ENCODE results near the gene GSG1L. TPM values are rescaled to one million over a fixed set of nuclear protein-coding genes. Genes with fewer than 3 reads are reported as not detected.

The GSG1L gene
- total and polyA plus RNA-seq, 4 donors = not detected

DNA sequence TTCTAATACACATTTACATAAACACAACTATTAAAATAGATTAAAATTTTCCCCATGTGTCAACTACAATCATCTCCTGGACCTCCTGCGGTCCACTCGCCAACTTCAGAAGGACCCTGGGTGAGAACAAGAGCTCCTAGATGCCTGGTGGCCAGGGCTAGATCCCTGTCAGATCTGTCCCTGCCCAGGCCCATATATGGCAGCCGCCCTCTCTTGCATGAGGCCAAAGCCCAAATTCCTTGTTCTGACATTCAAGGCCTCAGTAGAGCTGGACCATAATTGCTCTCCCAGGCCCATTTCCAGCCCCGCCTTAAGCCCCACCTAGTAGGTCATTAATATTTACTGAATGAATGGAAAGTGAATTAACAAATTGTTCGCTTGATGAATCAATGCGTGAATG is 275.8 kb downstream of the GSG1L start (continued):
- TF ChIP-seq NR2F2 (IDR thresholded peaks at IDR 0.05) (no peak), GABPA (IDR thresholded peaks at IDR 0.05 in 1 of 2, conservative IDR thresholded peaks at IDR 0.05 in 1 of 2) (no peak)

DNA sequence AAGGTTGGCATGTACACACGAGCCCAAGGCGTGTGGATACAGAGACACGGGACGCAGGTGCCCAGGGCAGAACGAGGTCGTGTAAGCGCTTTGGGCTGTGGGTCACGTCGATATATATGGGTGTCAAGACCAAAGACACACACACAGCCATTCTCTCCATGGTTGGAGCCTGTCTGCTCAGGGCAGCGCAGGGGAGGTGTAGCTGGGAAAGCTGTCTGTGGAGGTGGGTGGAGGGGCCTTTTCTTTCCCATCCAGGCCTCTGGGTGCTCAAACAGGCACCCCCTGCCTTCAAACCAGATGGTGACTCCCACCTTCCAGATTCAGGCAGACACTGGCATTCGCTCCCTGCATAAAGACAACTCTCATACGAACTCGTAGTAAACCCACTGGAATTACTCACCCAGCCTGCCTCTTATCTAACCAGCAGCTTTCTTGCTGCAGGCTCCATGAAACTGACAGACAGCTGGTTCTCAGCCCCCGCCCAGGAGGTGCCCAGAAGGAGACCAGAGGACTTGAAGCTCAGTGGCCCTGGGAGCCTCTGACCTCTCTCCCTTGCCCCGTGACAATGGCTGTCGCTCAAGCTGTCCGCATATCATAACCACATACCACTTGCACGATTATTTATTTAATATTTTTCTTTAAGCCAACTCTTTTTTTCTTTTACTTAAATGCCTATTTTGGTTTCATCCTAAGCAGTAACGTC is 276.4 kb downstream of the GSG1L start:
- Histone ChIP-seq H3K4me1 (ENCODE audit: control insufficient read depth in 4 of 4, insufficient read depth in 4 of 4, low read length in 3 of 4) (no peaks in the 10 kb centered on the region), H3K9ac (ENCODE audit: low read depth in 1 of 2, low read length in 2 of 2) (no peak overlapping the region), H3K4me3 (ENCODE audit: low read depth in 1 of 3, low read length in 3 of 3) (no peak overlapping the region), H3K9me3 (ENCODE audit: control insufficient read depth in 4 of 4, low read length in 3 of 4) (peaks cover 0 to 3% (median 0%) of the 10 kb centered on the region in 4 donors), H3K36me3 (ENCODE audit: control insufficient read depth in 4 of 4, insufficient read depth in 3 of 4, low read depth in 1 of 4, low read length in 3 of 4) (no peaks in the 10 kb centered on the region), H3K27me3 (ENCODE audit: control insufficient read depth in 4 of 4, insufficient read depth in 4 of 4, low read length in 3 of 4) (no peaks in the 10 kb centered on the region), H3K27ac (ENCODE audit: low read depth in 1 of 2, low read length in 2 of 2) (no peak overlapping the region)
- WGBS = 84% methylated on average over 19 of the region's 19 CpGs
- DNase-seq (ENCODE audit: low spot score) = no peak
- no peak for TF ChIP-seq RXRA (IDR thresholded peaks at IDR 0.05)
- TF ChIP-seq YY1 (IDR thresholded peaks at IDR 0.05) = no peak
- no peak for TF ChIP-seq FOXA2 (IDR thresholded peaks at IDR 0.05)
- no peak for TF ChIP-seq JUND (IDR thresholded peaks at IDR 0.05)
- TF ChIP-seq FOXA1 (IDR thresholded peaks at IDR 0.05) = no peak
- TF ChIP-seq, protein P1, sequence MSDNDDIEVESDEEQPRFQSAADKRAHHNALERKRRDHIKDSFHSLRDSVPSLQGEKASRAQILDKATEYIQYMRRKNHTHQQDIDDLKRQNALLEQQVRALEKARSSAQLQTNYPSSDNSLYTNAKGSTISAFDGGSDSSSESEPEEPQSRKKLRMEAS (IDR thresholded peaks at IDR 0.05) = no peak
- no peak for TF ChIP-seq NR2F2 (IDR thresholded peaks at IDR 0.05)
- TF ChIP-seq, protein P2, sequence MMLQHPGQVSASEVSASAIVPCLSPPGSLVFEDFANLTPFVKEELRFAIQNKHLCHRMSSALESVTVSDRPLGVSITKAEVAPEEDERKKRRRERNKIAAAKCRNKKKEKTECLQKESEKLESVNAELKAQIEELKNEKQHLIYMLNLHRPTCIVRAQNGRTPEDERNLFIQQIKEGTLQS (IDR thresholded peaks at IDR 0.05) = no peak
- TF ChIP-seq, protein P3, sequence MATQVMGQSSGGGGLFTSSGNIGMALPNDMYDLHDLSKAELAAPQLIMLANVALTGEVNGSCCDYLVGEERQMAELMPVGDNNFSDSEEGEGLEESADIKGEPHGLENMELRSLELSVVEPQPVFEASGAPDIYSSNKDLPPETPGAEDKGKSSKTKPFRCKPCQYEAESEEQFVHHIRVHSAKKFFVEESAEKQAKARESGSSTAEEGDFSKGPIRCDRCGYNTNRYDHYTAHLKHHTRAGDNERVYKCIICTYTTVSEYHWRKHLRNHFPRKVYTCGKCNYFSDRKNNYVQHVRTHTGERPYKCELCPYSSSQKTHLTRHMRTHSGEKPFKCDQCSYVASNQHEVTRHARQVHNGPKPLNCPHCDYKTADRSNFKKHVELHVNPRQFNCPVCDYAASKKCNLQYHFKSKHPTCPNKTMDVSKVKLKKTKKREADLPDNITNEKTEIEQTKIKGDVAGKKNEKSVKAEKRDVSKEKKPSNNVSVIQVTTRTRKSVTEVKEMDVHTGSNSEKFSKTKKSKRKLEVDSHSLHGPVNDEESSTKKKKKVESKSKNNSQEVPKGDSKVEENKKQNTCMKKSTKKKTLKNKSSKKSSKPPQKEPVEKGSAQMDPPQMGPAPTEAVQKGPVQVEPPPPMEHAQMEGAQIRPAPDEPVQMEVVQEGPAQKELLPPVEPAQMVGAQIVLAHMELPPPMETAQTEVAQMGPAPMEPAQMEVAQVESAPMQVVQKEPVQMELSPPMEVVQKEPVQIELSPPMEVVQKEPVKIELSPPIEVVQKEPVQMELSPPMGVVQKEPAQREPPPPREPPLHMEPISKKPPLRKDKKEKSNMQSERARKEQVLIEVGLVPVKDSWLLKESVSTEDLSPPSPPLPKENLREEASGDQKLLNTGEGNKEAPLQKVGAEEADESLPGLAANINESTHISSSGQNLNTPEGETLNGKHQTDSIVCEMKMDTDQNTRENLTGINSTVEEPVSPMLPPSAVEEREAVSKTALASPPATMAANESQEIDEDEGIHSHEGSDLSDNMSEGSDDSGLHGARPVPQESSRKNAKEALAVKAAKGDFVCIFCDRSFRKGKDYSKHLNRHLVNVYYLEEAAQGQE (IDR thresholded peaks at IDR 0.05) = no peak
- TF ChIP-seq, protein P4, sequence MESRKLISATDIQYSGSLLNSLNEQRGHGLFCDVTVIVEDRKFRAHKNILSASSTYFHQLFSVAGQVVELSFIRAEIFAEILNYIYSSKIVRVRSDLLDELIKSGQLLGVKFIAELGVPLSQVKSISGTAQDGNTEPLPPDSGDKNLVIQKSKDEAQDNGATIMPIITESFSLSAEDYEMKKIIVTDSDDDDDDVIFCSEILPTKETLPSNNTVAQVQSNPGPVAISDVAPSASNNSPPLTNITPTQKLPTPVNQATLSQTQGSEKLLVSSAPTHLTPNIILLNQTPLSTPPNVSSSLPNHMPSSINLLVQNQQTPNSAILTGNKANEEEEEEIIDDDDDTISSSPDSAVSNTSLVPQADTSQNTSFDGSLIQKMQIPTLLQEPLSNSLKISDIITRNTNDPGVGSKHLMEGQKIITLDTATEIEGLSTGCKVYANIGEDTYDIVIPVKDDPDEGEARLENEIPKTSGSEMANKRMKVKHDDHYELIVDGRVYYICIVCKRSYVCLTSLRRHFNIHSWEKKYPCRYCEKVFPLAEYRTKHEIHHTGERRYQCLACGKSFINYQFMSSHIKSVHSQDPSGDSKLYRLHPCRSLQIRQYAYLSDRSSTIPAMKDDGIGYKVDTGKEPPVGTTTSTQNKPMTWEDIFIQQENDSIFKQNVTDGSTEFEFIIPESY (IDR thresholded peaks at IDR 0.05) = no peak

DNA sequence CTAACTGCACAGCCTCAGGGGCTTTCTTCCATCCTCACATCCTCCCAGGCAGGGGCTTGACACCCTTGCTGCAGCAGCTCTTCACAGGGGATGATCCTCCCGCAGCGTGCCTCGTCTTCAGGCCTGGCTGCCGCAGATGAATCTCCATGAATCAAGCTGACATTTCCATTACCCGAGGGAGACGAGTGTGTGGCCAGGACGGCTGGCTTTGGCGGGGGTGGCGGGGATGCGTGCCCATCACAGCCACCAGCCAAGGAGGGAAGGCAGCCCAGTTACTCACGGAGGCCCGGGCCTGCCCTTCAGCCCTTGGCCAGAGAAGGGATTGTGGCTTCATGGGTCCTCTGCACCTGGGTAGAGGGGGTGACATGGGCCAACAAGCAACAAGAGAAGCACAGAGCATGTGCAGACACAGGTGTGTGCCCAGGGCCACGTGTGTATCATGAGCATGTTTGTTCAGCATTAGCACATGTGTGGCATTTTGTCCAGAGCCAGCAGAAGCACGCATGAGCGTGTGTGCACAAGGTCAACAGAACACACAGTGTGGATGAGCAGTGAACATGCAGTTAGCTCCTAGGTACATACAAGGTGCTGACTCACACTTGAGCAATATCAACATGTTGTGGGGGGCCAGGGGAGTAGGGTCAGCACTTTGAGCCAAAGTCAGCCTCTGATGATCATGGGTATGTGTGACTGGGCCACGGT is 277.1 kb downstream of the GSG1L start:
- no peak overlapping the region for H3K27ac ChIP-seq (ENCODE audit: low read depth in 1 of 2, low read length in 2 of 2)
- no peaks in the 10 kb centered on the region for H3K27me3 ChIP-seq (ENCODE audit: control insufficient read depth in 4 of 4, insufficient read depth in 4 of 4, low read length in 3 of 4)
- H3K9ac ChIP-seq (ENCODE audit: low read depth in 1 of 2, low read length in 2 of 2) = no peak overlapping the region
- 84% methylated on average over 16 of the region's 16 CpGs for WGBS
- no peak for DNase-seq (ENCODE audit: low spot score)
- no peaks in the 10 kb centered on the region for H3K4me1 ChIP-seq (ENCODE audit: control insufficient read depth in 4 of 4, insufficient read depth in 4 of 4, low read length in 3 of 4)
- H3K9me3 ChIP-seq (ENCODE audit: control insufficient read depth in 4 of 4, low read length in 3 of 4) = peaks cover 0 to 3% (median 0%) of the 10 kb centered on the region in 4 donors
- H3K4me3 ChIP-seq (ENCODE audit: low read depth in 1 of 3, low read length in 3 of 3) = no peak overlapping the region
- H3K36me3 ChIP-seq (ENCODE audit: control insufficient read depth in 4 of 4, insufficient read depth in 3 of 4, low read depth in 1 of 4, low read length in 3 of 4) = no peaks in the 10 kb centered on the region
- TF ChIP-seq EGR1 (IDR thresholded peaks at IDR 0.05; ENCODE audit: low read depth in 2 of 2) = no peak
- TF ChIP-seq HNF4G (IDR thresholded peaks at IDR 0.05) = no peak
- no peak for TF ChIP-seq TAF1 (conservative IDR thresholded peaks at IDR 0.05)
- TF ChIP-seq RXRA (IDR thresholded peaks at IDR 0.05) = no peak
- no peak for TF ChIP-seq FOXA2 (IDR thresholded peaks at IDR 0.05)
- TF ChIP-seq, protein P5, sequence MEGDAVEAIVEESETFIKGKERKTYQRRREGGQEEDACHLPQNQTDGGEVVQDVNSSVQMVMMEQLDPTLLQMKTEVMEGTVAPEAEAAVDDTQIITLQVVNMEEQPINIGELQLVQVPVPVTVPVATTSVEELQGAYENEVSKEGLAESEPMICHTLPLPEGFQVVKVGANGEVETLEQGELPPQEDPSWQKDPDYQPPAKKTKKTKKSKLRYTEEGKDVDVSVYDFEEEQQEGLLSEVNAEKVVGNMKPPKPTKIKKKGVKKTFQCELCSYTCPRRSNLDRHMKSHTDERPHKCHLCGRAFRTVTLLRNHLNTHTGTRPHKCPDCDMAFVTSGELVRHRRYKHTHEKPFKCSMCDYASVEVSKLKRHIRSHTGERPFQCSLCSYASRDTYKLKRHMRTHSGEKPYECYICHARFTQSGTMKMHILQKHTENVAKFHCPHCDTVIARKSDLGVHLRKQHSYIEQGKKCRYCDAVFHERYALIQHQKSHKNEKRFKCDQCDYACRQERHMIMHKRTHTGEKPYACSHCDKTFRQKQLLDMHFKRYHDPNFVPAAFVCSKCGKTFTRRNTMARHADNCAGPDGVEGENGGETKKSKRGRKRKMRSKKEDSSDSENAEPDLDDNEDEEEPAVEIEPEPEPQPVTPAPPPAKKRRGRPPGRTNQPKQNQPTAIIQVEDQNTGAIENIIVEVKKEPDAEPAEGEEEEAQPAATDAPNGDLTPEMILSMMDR (IDR thresholded peaks at IDR 0.05; ENCODE audit: low read depth, low read length, missing input control) = no peak
- TF ChIP-seq, protein P3 (IDR thresholded peaks at IDR 0.05) = no peak
